Occipital lobe (tissue), 2 donors: ENCODE data around the gene ATPAF2. TPM values are rescaled to one million over a fixed set of nuclear protein-coding genes. Genes with fewer than 3 reads are reported as not detected.
A peak's percentile ranks its signal among the peaks of the same experiment; 100 is the strongest.

Source experiments
- DNase-seq: peaks from one replicate; lab custom pipeline; 2025; lab: John Stamatoyannopoulos, UW
- total RNA-seq: library from RNA; depleted of rRNA; stranded (reverse); fragments of >200 nt; gene quantifications from one replicate; pipeline ENCODE4 v1.2.3, GENCODE V29; 2014

The ATPAF2 gene
- total RNA-seq, 1 donor from 2014 or later = 27.6 TPM

DNA sequence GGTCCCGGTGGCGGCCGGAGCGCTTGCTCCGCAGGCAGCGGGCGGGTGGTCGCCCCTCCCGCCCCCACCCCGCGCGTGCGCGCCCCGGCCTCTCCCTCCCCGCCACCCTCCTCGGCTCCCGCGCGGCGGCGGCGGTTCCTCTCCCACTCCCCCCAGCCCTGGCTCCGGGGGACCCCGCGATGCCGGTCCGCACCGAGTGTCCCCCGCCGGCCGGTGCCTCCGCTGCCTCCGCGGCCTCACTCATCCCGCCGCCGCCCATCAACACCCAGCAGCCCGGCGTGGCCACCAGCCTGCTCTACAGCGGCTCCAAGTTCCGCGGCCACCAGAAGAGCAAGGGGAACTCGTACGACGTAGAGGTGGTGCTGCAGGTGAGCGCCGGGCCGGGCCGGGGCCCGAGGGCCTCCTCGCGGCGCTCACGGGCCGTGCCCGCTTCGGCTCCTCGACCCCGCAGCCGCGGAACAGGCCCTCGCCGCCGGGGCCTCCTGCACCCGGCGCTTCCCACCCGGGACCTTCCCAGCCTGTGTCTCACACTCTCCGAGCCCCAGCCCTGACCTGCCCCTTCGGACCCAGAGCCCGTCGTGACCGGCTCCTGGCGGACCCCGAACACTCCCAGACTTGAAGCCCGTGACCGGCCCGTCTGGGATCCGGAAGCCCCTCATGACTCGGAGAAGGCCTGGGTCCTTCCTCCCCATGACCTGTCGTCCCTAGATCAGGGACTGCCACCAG lies 730 bp upstream of the ATPAF2 start:
- DNase-seq = no peak

- DNase-seq = no peak
These were observed 668 bp downstream of the ATPAF2 start for GRCh38 chr17:18038149-18038850.

DNA sequence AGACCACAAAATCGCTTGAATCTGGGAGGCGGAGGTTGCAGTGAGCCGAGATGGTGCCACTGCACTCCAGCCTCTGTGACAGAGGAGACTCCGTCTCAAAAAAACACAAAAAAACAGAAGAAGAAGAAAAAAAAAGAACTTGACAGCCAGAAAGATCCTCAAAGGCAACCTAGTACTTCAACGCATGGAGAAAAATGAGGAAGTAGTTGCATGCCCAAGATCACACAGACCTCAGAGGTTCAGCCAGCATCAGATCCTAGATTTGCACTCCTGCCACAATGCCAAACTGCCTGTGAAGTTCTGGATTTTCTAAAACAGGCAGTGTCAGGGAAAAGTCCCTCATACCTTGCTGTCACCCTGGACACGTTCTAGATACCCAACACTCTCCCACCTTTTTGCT lies 1.5 kb downstream of the ATPAF2 start:
- no peak for DNase-seq

GRCh38 chr17:18035704-18036103 lies 3.3 kb downstream of the ATPAF2 start:
- DNase-seq = no peak

- no peak for DNase-seq
These were observed 5.4 kb downstream of the ATPAF2 start for GRCh38 chr17:18033442-18034099.

- no peak for DNase-seq
These were observed 7.0 kb downstream of the ATPAF2 start for GRCh38 chr17:18031955-18032354.

- DNase-seq = no peak
These were observed 9.9 kb downstream of the ATPAF2 start for GRCh38 chr17:18028952-18029540.

GRCh38 chr17:18028114-18028951 lies 10.6 kb downstream of the ATPAF2 start:
- no peak for DNase-seq

GRCh38 chr17:18027280-18027679 lies 11.7 kb downstream of the ATPAF2 start:
- no peak for DNase-seq

DNA sequence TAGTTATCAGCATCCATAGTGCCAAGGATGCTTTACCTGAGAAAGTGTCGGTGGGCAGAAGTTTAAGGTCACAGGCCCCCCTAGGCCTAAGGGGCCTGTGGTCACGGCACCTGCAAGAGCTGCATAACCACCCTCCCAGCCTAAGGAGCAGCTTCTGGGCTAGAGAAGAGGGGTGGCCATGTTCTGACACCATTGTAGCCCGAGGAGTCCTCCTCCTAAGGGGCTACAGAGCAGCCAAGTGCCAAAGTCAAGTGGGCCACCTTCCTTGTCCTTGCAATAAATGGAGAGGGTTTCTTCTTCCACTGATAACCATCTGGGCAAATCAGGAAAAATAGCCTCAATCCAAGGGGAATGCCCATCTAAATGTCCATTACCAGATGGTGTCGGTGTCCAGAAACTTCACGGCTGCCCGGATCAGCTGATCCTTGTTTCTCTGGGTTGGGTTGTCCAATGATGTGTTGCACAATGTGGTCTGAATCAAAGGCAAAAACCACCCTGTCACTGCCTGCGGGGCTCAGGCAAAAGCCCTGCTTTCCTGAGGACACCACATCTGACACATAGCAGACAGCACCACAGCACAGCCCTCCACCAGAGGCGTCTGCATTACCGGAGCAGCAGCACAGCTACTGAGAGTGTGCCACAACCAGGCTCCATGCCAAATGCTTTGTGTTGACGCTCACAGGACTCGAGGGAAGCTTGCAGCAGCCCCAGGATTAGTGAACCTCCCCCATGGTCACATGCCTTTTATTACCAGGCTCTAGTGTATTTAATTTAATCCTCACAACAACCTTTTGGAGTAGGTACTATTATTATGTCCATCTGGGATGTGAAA lies 12.8 kb downstream of the ATPAF2 start:
- peak; percentile 44 for DNase-seq

- no peak for DNase-seq
These were observed 13.6 kb downstream of the ATPAF2 start for GRCh38 chr17:18025241-18025944.

DNA sequence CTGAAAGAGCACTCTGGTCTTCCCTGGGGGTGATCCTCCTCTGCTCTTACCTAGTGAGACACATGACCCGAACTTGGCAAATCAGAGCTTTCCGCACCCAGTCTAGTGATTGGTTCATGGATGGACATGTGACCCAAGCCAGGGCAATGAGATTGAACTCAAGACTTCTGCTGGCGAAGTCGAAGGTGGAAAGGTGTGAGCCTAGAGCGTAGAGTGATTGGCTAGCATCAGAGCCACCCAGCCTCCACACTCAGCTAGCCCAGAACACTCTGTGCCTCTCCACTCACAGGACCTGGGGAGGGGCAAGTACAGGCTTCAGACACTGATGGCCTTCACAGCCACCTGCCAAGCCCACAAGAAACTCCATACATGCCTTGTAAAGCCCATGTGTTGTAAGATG lies 17.6 kb downstream of the ATPAF2 start:
- DNase-seq = no peak

GRCh38 chr17:18020971-18021370 lies 18.0 kb downstream of the ATPAF2 start:
- no peak for DNase-seq

DNA sequence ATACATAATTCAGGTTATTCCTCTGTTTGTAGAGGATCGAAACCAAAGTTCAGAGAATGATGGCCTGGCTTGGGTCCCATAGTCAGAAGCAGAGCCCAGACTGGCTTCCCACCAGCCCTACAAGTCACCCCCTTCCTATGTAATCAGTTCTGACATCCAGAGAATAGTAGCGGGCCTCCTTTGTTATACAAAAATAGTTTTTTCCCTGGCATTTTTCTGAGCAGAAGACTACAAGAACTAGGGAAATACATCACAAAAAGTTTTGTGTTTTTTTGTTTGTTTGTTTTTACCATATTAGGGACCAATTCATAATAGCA lies 19.2 kb downstream of the ATPAF2 start:
- no peak for DNase-seq

DNA sequence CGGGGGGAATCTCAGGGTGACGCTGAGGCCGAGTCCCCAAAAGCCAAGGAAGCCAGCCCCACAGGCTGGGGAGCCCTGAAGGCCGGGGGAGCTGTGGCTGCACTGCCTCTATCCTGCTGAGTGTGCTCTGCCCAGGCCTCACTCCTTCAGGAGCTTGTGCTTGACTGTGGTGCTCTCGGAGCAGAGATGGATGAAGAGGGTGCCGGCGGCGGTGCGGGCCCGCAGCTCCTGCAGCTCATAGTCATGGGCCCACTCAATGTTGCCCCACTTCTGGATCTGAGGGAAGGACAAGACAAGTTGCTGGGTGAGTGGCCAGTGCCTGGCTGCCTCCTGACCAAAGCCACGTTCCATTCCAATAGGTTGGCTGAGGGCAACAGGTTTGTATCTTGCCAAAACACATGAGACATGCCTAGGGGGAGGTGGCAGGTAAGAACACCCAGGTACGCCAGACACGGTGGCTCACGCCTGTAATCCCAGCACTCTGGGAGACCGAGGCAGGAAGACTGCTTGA lies 20.5 kb downstream of the ATPAF2 start:
- no peak for DNase-seq

GRCh38 chr17:18017958-18018357 lies 21.0 kb downstream of the ATPAF2 start:
- no peak for DNase-seq

- no peak for DNase-seq
These were observed 22.5 kb downstream of the ATPAF2 start for GRCh38 chr17:18016426-18016825.

DNA sequence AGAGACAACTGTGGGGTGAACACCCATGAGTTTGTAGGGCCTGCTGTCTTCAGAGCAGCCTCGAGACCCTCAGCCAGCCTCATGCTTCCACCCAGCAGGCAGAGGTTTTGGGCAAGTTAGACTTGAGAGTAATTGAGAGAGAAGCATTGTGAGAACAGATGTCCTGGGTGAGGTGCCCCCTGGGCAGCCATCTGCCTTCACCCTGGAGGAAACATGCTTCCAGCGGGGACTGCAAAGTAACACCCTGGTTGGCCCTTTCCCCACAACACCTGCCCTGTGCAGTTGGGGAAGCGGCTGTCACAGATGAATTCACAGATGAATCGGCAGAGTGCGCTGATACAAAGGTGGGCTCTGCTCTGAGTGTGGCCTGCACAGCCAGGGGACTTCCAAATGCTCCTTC lies 23.4 kb downstream of the ATPAF2 start:
- DNase-seq = no peak

DNA sequence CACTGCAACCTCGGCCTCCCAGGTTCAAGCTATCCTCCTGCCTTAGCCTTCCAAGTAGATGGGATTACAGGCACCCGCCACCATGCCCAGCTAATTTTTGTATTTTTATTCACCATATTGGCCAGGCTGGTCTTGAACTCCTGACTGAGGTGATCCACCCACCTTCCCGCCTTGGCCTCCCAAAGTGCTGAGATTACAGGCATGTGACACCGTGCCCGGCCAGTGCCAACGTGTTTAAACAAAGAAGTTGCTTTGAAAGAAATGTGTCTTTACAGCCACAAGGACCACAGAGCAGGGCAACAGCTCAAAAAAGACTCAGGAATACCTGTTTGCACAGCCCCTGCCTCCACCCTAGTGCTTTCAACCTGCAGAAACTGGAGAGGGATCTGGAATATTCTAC lies 25.0 kb downstream of the ATPAF2 start:
- no peak for DNase-seq

DNA sequence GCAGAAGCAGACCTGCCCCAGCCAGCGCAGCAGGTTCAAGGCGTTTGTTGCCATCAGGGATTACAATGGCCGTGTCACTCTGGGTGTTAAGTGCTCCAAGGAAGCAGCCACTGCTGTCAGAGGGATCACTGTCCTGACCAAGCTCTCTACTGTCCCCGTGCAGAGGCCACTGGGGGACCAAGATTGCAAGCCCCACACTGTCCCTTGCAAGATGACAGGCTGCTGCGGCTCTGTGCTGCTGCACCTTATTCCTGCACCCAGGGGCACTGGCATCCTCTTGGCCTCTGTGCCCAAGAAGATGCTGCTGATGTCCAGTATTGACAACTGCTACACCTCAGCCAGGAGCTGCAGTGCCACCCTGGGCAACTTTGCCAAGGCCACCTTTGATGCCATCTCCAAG lies 27.7 kb downstream of the ATPAF2 start:
- no peak for DNase-seq
